ENCODE measurements around the gene E2F8.

The E2F8 gene

DNA sequence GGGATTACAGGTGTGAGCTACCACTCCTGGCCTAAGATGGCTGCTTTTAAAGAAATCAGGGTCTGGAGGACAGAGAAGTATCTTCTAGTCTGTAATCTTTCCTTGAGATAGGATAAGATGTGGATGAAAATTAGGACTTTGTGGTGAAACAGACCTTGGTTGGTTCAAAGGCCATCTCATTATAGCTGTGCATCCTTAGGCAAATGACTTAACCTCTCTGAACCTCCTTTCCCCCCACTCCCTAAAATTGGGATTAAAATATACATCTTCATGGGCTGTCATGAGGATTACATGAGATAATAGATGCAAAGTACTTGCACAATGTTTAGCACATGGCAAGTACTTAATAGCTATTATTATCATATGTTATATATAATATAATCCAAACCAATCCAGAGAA lies 10.8 kb upstream of the E2F8 start:
- DNase-seq = no peak

- no peak for DNase-seq
Measured at GRCh38 chr11:19246816-19247215, 6.1 kb upstream of the E2F8 start.

DNA sequence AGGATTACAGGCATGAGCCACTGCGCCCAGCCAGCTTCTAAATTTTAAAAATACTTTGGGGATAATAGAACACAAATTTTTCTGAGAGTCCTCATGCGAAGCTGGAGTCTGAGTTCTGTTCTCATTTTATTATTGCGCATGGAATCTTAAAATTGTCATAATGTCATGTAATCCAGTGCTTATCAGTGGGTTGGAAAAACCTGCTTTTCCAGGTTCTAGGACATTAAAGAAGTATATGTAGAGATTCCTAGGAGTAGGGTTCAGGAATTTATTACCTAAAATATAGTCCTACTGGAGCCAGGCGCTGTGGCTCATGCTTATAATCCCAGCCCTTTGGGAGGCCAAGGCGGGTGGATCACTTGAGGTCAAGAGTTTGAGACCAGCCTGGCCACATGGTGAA lies 4.6 kb upstream of the E2F8 start:
- DNase-seq = no peak

DNA sequence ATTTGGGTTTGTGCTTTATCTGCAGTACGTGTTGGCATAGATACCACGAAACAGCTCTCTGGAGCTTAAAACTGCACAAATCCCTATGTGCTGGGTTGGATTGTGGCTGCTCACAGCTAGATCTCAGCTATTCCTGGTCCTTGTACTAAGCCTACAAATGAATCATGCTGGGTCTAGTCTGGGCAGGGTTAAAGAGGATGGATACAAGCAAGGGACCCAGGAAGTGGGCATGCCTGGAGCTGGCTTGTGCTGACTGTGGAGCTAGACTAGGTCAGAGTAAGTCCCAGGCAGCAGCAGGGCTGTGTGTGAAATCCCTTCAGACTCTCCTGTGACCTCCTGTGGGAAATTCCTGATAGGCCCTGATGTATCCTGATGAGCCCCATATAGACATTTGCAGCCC lies 3.9 kb upstream of the E2F8 start:
- DNase-seq = no peak

GRCh38 chr11:19244084-19244483 lies 3.3 kb upstream of the E2F8 start:
- DNase-seq = no peak

GRCh38 chr11:19243613-19244012 lies 2.9 kb upstream of the E2F8 start:
- DNase-seq = no peak

DNA sequence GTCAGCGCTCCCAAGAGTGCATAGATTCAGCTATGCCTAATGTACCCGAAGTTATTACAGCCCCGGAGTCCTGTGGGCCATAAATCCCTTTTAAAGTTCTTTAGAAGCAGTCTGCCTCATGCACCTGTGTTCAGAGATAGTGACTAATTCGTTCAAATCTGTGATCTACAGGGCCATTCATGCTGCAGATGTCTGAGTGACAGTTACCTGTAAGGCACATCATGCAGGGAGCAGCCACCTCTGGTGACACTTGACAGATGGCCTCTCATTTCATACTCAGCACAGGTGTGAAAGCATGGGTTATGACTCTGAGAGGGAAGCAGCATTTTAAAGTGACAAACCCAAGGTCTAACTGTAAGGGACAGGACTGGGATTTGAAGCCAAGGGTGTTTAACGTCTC lies 2.4 kb upstream of the E2F8 start:
- DNase-seq = no peak

GRCh38 chr11:19242179-19242932 lies 1.6 kb upstream of the E2F8 start:
- no peak for DNase-seq

GRCh38 chr11:19241260-19242178 lies 774 bp upstream of the E2F8 start:
- peak; percentile 25 for DNase-seq

DNA sequence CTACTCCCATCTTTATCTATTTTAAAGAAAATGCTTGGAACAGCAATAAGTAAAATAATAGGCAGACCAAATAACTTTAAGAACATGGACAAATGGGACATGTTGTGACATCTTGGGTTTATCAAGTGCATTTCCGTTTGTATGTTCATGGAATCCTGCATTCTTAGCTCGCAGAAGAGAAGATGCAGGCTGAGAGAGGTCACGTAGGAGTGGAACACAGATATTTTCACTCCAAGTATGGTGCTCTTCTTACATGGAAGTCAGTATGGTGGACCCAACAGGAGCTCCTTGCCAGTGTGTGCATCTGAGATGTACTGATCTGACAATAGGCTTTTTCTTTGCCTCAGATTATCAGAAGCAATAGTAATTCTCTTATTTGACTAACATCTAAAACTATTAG lies 1.7 kb downstream of the E2F8 start:
- DNase-seq = no peak

DNA sequence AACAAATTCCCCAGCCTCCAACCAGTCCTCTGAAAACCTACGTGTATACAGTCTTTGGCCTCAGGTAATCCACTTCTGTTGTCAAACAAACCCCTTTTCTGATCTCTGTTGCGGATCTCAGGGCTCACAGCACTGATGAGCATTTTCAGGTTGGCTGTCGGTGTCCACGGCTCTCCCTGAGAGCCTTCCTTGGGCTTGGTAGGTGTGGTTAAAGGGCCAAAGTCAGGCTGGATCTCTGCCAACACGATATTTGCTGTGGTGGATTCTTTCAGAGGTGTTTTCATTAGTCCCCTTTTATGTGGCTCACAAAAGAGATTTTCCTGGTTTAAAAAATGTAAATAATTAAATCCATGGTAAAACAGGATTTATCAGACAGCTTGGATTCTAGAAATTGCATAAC lies 2.9 kb downstream of the E2F8 start:
- peak; percentile 9 for DNase-seq

DNA sequence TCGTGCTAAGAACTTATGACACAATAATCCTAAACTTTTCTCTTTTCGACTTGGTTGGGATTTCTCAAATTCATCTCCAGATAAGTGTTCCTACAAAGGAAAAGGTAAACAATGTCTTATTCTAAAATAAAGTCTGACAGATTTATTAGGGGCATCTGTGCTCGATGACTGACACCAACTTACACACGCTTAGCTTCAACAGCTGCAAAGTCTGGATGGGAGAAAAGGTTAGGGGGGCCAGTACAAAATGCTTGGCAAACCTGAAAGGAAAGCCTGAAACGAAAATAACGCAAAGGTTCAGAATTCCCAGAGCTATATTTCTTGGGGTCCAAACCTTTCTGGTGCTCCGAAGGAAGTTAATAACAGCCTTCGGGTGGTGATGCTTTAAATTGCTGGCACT lies 3.4 kb downstream of the E2F8 start:
- no peak for DNase-seq

GRCh38 chr11:19234231-19234817 lies 6.4 kb downstream of the E2F8 start:
- DNase-seq = no peak

DNA sequence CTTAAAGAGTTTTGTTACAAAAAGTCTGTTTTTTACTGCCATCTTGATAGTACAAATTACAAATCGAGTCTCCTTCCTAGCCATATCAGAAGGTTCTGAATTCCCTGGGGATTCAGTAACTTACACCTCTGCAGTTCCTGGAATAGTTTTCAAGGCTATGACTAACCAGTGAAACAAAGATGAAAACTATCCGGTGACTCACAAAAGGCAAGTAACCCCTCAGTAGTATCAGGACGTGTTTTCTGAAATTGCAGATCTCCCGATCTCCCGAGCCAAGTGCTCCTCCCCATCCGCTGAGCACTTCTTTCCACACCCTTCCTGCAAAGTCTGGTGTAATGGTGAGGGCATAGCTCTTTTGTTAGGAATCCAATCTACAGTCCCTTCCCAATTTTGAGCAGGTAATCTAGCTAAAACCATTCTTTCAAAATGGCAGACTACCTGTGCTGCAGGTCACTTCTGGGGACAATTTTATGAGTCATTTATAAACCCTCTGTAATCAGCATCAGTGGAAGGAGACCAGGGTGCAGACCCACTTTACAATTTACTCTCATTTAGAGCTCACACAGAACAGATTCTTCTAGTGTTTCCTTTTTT lies 7.7 kb downstream of the E2F8 start:
- no peak for DNase-seq

- no peak for DNase-seq
Measured at GRCh38 chr11:19229671-19230070, 11.1 kb downstream of the E2F8 start.

DNA sequence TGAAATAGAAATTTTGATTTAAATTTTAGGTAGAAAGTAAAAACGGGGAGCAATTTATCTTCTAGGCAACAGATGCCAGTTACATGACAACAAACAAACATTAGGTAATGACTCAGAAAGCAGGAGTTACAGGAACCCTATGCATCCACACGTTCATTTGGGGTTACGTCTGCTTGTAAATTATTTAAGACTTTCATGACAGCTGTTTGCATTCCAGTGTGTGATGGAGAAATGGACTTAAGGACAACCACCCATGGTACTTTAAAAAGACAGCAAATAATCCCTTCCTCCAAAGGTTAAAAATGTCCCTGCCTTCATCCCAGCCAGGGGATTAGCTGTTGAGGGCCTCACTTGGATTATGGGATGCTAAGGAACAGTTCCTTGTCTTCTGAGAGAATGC lies 11.8 kb downstream of the E2F8 start:
- DNase-seq = no peak

GRCh38 chr11:19226378-19227195 lies 14.2 kb downstream of the E2F8 start:
- DNase-seq = no peak

- DNase-seq = no peak
Measured at GRCh38 chr11:19225581-19225980, 15.2 kb downstream of the E2F8 start.

DNA sequence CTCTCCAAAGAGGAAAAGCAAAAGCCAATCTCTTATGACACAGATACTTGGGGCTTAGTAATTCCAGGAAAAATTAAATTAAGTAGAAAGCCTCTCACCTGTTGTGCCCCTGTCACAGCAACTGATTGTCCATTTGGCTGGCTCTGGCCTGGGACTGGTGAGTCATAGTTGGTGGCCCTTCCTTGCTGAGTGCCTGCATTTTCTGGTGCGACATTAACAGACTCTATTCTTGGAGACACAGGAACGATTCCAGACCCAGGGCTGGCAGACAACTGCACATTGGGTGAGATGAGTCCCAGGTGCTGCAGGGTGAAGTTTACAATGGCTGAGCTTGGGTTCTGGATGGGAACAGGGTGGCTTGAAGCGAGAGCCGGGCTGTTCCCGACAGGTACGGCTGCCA lies 15.6 kb downstream of the E2F8 start:
- DNase-seq = no peak

DNA sequence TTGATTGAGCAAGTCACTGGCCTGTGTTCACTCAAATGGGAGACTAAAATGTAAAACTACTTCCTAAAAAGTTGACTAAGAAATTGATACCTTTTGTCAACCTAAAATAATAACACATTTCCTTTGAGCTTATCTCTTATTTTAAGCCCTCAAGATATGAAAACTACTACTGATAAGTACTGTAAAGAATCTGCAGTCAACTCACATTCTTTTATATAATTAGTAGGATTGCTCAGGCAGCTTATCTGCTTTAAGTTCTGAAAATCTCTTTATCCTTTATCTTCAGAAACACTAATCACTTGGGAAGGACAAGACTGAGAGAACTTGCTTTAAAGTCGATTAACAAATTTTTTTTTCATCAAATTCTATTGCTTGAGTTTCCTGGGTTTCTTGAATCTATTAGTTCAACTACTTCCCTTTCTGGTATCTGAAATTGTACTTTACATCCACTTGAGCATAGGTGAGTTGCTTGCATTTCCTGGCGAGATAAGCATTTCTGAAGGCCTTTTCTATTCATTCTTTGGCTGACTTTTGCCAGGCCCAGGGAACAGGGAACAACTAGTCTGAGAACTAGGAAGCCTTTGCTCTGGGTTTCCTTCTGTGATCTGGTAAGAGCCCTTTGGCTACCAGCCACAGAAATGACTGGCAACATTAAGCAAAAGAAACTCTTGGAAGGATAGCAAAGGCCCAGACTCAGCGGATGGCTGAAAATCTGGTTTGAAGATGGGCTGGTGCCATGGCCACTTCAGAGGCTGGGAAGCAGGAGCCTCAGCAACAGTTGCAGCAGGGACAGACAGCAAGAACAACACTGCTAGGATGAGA lies 19.6 kb downstream of the E2F8 start:
- DNase-seq = no peak

DNA sequence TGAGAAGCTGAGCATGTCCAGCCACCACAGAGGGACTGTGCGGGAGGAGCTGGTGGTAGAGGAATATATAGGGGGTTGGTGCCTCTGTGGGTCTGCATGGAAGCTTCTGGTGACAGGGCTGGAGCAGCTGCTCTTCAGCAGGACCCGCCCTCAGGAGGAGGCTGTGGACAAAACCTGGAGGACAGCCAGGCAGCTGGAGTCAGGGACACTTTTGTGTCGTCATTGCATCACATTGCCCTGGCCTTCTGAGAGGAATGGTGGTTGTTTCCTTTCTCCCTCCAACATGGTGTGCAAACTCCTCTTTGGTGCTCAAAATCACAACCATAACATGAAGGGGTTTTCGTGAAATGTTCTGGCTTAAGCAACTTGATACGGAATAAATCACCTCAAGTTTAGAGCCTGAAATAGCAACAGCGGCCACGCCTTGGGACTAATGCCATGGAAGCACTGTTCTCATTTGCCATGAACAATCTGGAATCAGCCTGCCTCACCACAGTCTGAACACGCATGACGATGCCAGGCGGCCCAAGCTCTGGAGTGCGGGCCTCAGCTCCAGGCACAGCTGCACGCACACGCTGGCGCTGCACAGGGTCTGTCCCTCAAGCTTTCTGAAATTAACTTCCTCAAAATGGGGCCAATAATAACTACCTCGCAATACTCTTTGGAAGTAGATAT lies 21.8 kb downstream of the E2F8 start:
- no peak for DNase-seq
